Vagina (tissue), 2 donors: ENCODE data around the gene CENPX.

Experiments used
- CTCF ChIP-seq, 3 experiments: fragments of 450-650 bp in 2 of 3; fragments of 200-600 bp in 1 of 3; sonication (generic) in 1 of 3; IDR thresholded peaks; one replicate each; pipeline ENCODE4 v1.5.1; 2017 to 2019; ENCODE audit warnings: antibody characterized with exemption in 3 of 3, mild to moderate bottlenecking in 2 of 3, moderate library complexity in 2 of 3
- POLR2A ChIP-seq, 2 donors: fragments of 450-650 bp; IDR thresholded peaks; one replicate each; pipeline ENCODE4 v1.6.1; 2017; ENCODE audit warnings: antibody characterized with exemption in 2 of 2, mild to moderate bottlenecking in 2 of 2, moderate library complexity in 2 of 2
- POLR2AphosphoS5 ChIP-seq, 2 donors: sonication (generic); formaldehyde crosslinking; IDR thresholded peaks; one replicate each; pipeline ENCODE4 v1.9.0; 2017; ENCODE audit warnings: antibody characterized with exemption in 2 of 2, mild to moderate bottlenecking in 2 of 2, low read depth in 1 of 2; ENCODE audit not compliant: insufficient read depth in 1 of 2

GRCh38 chr17:82049521-82049971, 26.9 kb upstream of the CENPX start:
- TF ChIP-seq POLR2A (IDR thresholded peaks at IDR 0.05) (no peak), CTCF (IDR thresholded peaks at IDR 0.05) (no peak), POLR2AphosphoS5 (IDR thresholded peaks at IDR 0.05; ENCODE audit: insufficient read depth in 1 of 2, low read depth in 1 of 2) (no peak)
